CD4-positive, alpha-beta T cell (primary cell): ENCODE data around the gene VSTM2L. TPM values are rescaled to one million over a fixed set of nuclear protein-coding genes. Genes with fewer than 3 reads are reported as not detected.
"Not testable (repeated sequence)": the region's sequence is repeated elsewhere in the genome, so short reads cannot be mapped to it uniquely, and the experiment has no call there.

Source experiments
- ATAC-seq: fragments of 200-7000 bp; cut with Tn5 transposase; one replicate; pipeline ENCODE4 v1.10.0; 2022; ENCODE audit warnings: mild to moderate bottlenecking; ENCODE audit not compliant: poor library complexity
- CTCF ChIA-PET: fragments of 350-600 bp; sonication (Branson Sonifier 250); formaldehyde crosslinking; loops from one replicate; lab custom pipeline; 2021; ENCODE audit warnings: antibody characterized with exemption, inconsistent platforms; lab: Charles Lee
- POLR2A ChIA-PET: fragments of 350-600 bp; sonication (Branson Sonifier 250); formaldehyde crosslinking; loops from one replicate; lab custom pipeline; 2021; ENCODE audit warnings: antibody characterized with exemption, inconsistent platforms; lab: Charles Lee
- DNase-seq, 14 experiments: peaks; one replicate each; pipeline ENCODE4 v3.0.0-alpha.2; 2013 to 2020; ENCODE audit warnings: mixed read lengths in 2 of 14
- H3K27ac ChIP-seq, 2 donors: one replicate each; pipeline versions ENCODE4 v1.5.1 to v1.7.0; 2013; ENCODE audit warnings: low read length in 2 of 2, low read depth in 1 of 2, mild to moderate bottlenecking in 1 of 2
- H3K27me3 ChIP-seq, 2 experiments: 1 replicate in 1 of 2; 2 replicates in 1 of 2; pipeline versions ENCODE4 v1.6.1 to v1.7.0; 2013; ENCODE audit warnings: low read length in 2 of 2, control low read depth in 1 of 2, mild to moderate bottlenecking in 1 of 2, moderate library complexity in 1 of 2; ENCODE audit not compliant: insufficient read depth in 2 of 2, control insufficient read depth in 1 of 2
- H3K36me3 ChIP-seq: one replicate; pipeline ENCODE4 v1.6.1; 2013; ENCODE audit warnings: low read length, control low read depth; ENCODE audit not compliant: insufficient read depth
- H3K4me1 ChIP-seq: one replicate; pipeline ENCODE4 v1.6.1; 2013; ENCODE audit warnings: low read length, control low read depth; ENCODE audit not compliant: insufficient read depth
- H3K4me3 ChIP-seq: one replicate; pipeline ENCODE4 v1.5.1; 2013; ENCODE audit warnings: mild to moderate bottlenecking, low read length, moderate library complexity
- H3K9me3 ChIP-seq, 2 experiments: 1 replicate in 1 of 2; 2 replicates in 1 of 2; pipeline versions ENCODE4 v1.6.1 to v1.7.0; 2013; ENCODE audit warnings: low read length in 2 of 2, mild to moderate bottlenecking in 2 of 2, control low read depth in 1 of 2, moderate library complexity in 1 of 2; ENCODE audit not compliant: control insufficient read depth in 1 of 2, insufficient read depth in 1 of 2
- H3K27ac Mint-ChIP-seq: one replicate; pipeline ENCODE4 v1.8.0; 2020; ENCODE audit warnings: mixed read lengths
- H3K27me3 Mint-ChIP-seq: one replicate; pipeline ENCODE4 v1.8.0; 2021; ENCODE audit warnings: mixed read lengths
- H3K36me3 Mint-ChIP-seq: one replicate; pipeline ENCODE4 v1.8.0; 2021; ENCODE audit warnings: low read depth, mixed read lengths
- H3K4me1 Mint-ChIP-seq: one replicate; pipeline ENCODE4 v1.8.0; 2021; ENCODE audit warnings: low read depth, mixed read lengths
- H3K4me3 Mint-ChIP-seq: one replicate; pipeline ENCODE4 v1.8.0; 2020; ENCODE audit warnings: mild to moderate bottlenecking, mixed read lengths
- H3K9me3 Mint-ChIP-seq: one replicate; pipeline ENCODE4 v1.8.0; 2020; ENCODE audit warnings: mixed read lengths
- intact Hi-C, 2 experiments: fragments of 100-400 bp; cut with DNase I in 1 of 2; cut with micrococcal nuclease in 1 of 2; formaldehyde crosslinking; loops; one replicate each; pipeline versions ENCODE4 v1.15.1 to v1.9.0; 2023 to 2025; cut with DNase I, micrococcal nuclease
- polyA plus RNA-seq, 2 donors: library from polyadenylated mRNA; unstranded; fragments of 120-200 nt; gene quantifications; one replicate each; pipeline ENCODE4 v1.2.1, GENCODE V29; 2013
- total RNA-seq, 174 experiments: library from RNA in 2 of 174; stranded (reverse) in 2 of 174; gene quantifications; one replicate each; pipeline ENCODE4 v1.2.3 and lab custom pipeline; 2021 to 2026
- TF ChIP-seq, protein P1 (sequence below): fragments of 200-600 bp; IDR thresholded peaks from one replicate; pipeline ENCODE4 v1.8.0; 2022; ENCODE audit warnings: antibody characterized with exemption, mild to moderate bottlenecking

The VSTM2L gene
- not detected for total RNA-seq
- 0.05 TPM for polyA plus RNA-seq (2013, experiment 1 of 2)
- 0.14 TPM for polyA plus RNA-seq (2013, experiment 2 of 2)
- total RNA-seq (lab: John Stamatoyannopoulos, UW), result 0 to 0.34 (median 0) reads per million in 172 experiments

DNA sequence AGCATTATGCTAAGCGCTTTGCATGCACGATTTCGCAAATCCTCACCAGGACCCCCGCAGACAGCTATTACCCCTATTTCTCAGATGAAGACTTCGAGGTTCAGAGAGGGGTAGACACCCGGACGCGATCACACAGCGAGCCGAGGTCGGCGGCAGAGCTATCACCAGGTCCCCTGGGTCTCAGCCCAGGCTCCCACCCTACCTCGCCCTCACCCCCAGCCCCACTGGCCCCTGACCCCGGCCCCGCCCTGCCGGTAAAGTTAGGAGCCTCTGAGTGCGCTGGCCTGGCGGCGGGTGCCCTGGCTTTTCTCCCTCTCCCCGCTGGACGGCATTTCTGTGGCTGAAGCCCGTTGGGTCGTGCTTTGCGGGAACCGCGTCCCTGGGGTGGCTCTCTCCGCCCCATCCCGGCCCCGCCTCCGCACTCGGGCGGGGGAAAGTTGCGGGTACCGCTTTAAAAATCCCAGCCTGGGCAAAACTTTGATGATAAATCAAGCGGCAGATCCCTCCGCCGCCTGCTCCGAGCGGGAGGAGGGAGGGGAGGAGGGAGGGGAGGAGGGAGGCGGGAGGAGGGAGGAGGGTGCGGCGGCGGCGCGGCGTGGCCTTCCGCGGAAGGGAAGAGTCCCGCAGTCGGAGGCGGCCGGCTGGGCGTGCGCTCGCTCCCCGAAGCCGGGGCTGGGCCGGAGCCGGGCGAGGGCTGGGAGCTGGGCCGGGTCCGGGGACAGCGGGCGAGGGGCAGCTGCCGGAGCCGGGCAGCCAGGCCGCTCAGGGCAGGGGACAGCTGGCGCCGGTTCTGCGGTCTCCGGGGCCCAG is at the start of gene VSTM2L:
Gene VSTM2L, plus strand, starts transcription at position 624 of the 810 bp plus-strand sequence. CDS start 224 bp downstream, outside the sequence.
- Mint-ChIP-seq H3K4me3 (peak within 1 kb of the TSS; percentile 59), H3K4me1 (peaks cover 16% of the 10 kb centered on the region), H3K27me3 (peaks cover 74% of the 10 kb centered on the region), H3K27ac (no peak within 1 kb of the TSS), H3K36me3 (no peaks in the 10 kb centered on the region), H3K9me3 (no peaks in the 10 kb centered on the region)
- ChIA-PET POLR2A (interaction anchor here (0.5 kb wide), 1 partner anchor 12 kb away, joined by 3 read pairs; no protein-coding TSS in a partner anchor), CTCF (no interaction called here)
- TF ChIP-seq, protein P1, sequence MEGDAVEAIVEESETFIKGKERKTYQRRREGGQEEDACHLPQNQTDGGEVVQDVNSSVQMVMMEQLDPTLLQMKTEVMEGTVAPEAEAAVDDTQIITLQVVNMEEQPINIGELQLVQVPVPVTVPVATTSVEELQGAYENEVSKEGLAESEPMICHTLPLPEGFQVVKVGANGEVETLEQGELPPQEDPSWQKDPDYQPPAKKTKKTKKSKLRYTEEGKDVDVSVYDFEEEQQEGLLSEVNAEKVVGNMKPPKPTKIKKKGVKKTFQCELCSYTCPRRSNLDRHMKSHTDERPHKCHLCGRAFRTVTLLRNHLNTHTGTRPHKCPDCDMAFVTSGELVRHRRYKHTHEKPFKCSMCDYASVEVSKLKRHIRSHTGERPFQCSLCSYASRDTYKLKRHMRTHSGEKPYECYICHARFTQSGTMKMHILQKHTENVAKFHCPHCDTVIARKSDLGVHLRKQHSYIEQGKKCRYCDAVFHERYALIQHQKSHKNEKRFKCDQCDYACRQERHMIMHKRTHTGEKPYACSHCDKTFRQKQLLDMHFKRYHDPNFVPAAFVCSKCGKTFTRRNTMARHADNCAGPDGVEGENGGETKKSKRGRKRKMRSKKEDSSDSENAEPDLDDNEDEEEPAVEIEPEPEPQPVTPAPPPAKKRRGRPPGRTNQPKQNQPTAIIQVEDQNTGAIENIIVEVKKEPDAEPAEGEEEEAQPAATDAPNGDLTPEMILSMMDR, result no peak
- ATAC-seq (no peak), DNase-seq (no peak)
- Histone ChIP-seq H3K36me3 (no peaks in the 10 kb centered on the region), H3K4me1 (peaks cover 4% of the 10 kb centered on the region), H3K27ac (no peak within 1 kb of the TSS), H3K27me3 (peaks cover 49 to 62% of the 10 kb centered on the region in 2 experiments), H3K4me3 (no peak within 1 kb of the TSS), H3K9me3 (peaks cover 0 to 9% of the 10 kb centered on the region in 2 experiments)
- intact Hi-C loops, result no loop called here

GRCh38 chr20:37853823-37854375 is 49.0 kb upstream of the VSTM2L start:
- ATAC-seq, result no peak
- TF ChIP-seq, protein P1, result no peak
- no peaks in the 10 kb centered on the region for H3K27me3 Mint-ChIP-seq

GRCh38 chr20:37856034-37856433 is 46.9 kb upstream of the VSTM2L start:
- H3K27ac ChIP-seq, ATAC-seq, H3K9me3 ChIP-seq, POLR2A ChIA-PET, H3K4me3 Mint-ChIP-seq, H3K4me1 Mint-ChIP-seq, CTCF ChIA-PET, H3K27ac Mint-ChIP-seq, intact Hi-C loops, H3K9me3 Mint-ChIP-seq, H3K4me3 ChIP-seq, H3K4me1 ChIP-seq, H3K27me3 ChIP-seq, H3K27me3 Mint-ChIP-seq, DNase-seq: not testable (repeated sequence)
- H3K36me3 Mint-ChIP-seq, result peaks cover 92% of the 10 kb centered on the region
- H3K36me3 ChIP-seq, result peaks cover 17% of the 10 kb centered on the region

More at GRCh38 chr20:37853823-37854375, 49.0 kb upstream of the VSTM2L start:
- Mint-ChIP-seq H3K36me3 (peaks cover 92% of the 10 kb centered on the region), H3K9me3 (no peaks in the 10 kb centered on the region), H3K4me3 (no peak overlapping the region), H3K27ac (no peak overlapping the region), H3K4me1 (no peaks in the 10 kb centered on the region)
- intact Hi-C loops, result no loop called here
- no peaks in the 10 kb centered on the region for H3K9me3 ChIP-seq
- H3K27me3 ChIP-seq, result no peaks in the 10 kb centered on the region
- ChIA-PET POLR2A (no interaction called here), CTCF (no interaction called here)
- no peak overlapping the region for H3K4me3 ChIP-seq
- DNase-seq, result no peak
- no peak overlapping the region for H3K27ac ChIP-seq
- H3K4me1 ChIP-seq, result no peaks in the 10 kb centered on the region
- peaks cover 21% of the 10 kb centered on the region for H3K36me3 ChIP-seq
